Panc1 (cell line): ENCODE data around the gene RFX1. TPM values are rescaled to one million over a fixed set of nuclear protein-coding genes. Genes with fewer than 3 reads are reported as not detected.

ENCODE experiments used
- ATAC-seq: fragments of 200-7000 bp; cut with Tn5 transposase; 2 replicates; pipeline ENCODE4 v1.9.1; 2020; ENCODE audit warnings: mild to moderate bottlenecking, moderate library complexity
- BruUV-seq: library from RNA; stranded (reverse); fragments of 400-500 nt; replicated peaks from 2 replicates; lab custom pipeline; 2021; lab: Mats Ljungman, UMichigan
- CTCF ChIA-PET: fragments of 300-600 bp; sonication (Branson Sonifier 250); formaldehyde crosslinking; loops from one replicate; lab custom pipeline; 2022; ENCODE audit warnings: antibody characterized with exemption; lab: Charles Lee
- POLR2A ChIA-PET: fragments of 300-600 bp; sonication (Branson Sonifier 250); formaldehyde crosslinking; loops from one replicate; lab custom pipeline; 2022; ENCODE audit warnings: antibody characterized with exemption; lab: Charles Lee
- DNase-seq: peaks from one replicate; pipeline ENCODE4 v3.0.0-alpha.2; 2010; ENCODE audit warnings: low read depth, low spot score
- H3K27ac ChIP-seq: 2 replicates; pipeline ENCODE4 v1.5.1; 2011; ENCODE audit warnings: mild to moderate bottlenecking, low read length, inconsistent platforms
- H3K27me3 ChIP-seq: fragments of 200-500 bp; sonication (Bioruptor generic); 2 replicates; pipeline ENCODE4 v1.6.0; 2014; ENCODE audit warnings: low read length, inconsistent platforms; ENCODE audit not compliant: control insufficient read depth, insufficient read depth
- H3K36me3 ChIP-seq: fragments of 200-500 bp; sonication (Bioruptor generic); 2 replicates; pipeline ENCODE4 v1.5.1; 2014; ENCODE audit warnings: inconsistent platforms, mild to moderate bottlenecking, low read length, moderate library complexity; ENCODE audit not compliant: control insufficient read depth, insufficient read depth
- H3K4me1 ChIP-seq: 2 replicates; pipeline ENCODE4 v1.5.1; 2011; ENCODE audit warnings: inconsistent platforms, mild to moderate bottlenecking, low read length, moderate library complexity; ENCODE audit not compliant: control insufficient read depth, insufficient read depth
- H3K4me3 ChIP-seq, 2 experiments: 2 replicates each; pipeline ENCODE4 v1.5.1; 2011 to 2012; ENCODE audit warnings: low read depth in 2 of 2, low read length in 2 of 2, mild to moderate bottlenecking in 2 of 2, inconsistent platforms in 1 of 2, moderate library complexity in 1 of 2
- H3K9me3 ChIP-seq: fragments of 200-500 bp; sonication (Bioruptor generic); 2 replicates; pipeline ENCODE4 v1.5.1; 2014; ENCODE audit warnings: low read depth, mild to moderate bottlenecking, inconsistent platforms, low read length, moderate library complexity; ENCODE audit not compliant: control insufficient read depth, insufficient read depth
- POLR2AphosphoS5 ChIP-seq: IDR thresholded peaks from 2 replicates; pipeline ENCODE4 v1.6.1; 2012; ENCODE audit warnings: mild to moderate bottlenecking, low read depth, low read length, moderate library complexity
- SIN3A ChIP-seq: IDR thresholded peaks from 2 replicates; pipeline ENCODE4 v1.6.1; 2012; ENCODE audit warnings: low read depth, mild to moderate bottlenecking, low read length, moderate library complexity, borderline replicate concordance; ENCODE audit not compliant: insufficient read depth
- TCF7L2 ChIP-seq: IDR thresholded peaks from 2 replicates; pipeline ENCODE4 v1.6.1; 2011; ENCODE audit warnings: mild to moderate bottlenecking, low read depth, low read length, inconsistent platforms
- in situ Hi-C: cut with HindIII; loops from 2 replicates; pipeline ENCODE4 v1.10.0; 2016; ENCODE audit warnings: low sequenced_read_pairs, low pct_unique_long_range_greater_than_20kb
- intact Hi-C: fragments of 100-400 bp; cut with micrococcal nuclease; formaldehyde crosslinking; loops from one replicate; pipeline ENCODE4 v1.10.0; 2022; ENCODE audit not compliant: unreplicated experiment
- total RNA-seq: library from RNA; stranded (reverse); gene quantifications from one replicate; pipeline ENCODE4 v1.2.1, GENCODE V29; 2021; ENCODE audit not compliant: unreplicated experiment
- TF ChIP-seq, protein P1 (sequence below): fragments of 450-650 bp; IDR thresholded peaks from 2 replicates; pipeline ENCODE4 v1.5.1; 2017; ENCODE audit warnings: mild to moderate bottlenecking
- TF ChIP-seq, protein P2 (sequence below), 2 experiments: IDR thresholded peaks; 2 replicates each; pipeline ENCODE4 v1.6.1; 2011 to 2012; ENCODE audit warnings: low read depth in 2 of 2, control low read depth in 1 of 2, low read length in 1 of 2, mild to moderate bottlenecking in 1 of 2, moderate library complexity in 1 of 2; ENCODE audit not compliant: insufficient read depth in 1 of 2

RFX1 gene
- total RNA-seq, 1 experiment from 2014 or later = 15.2 TPM

DNA sequence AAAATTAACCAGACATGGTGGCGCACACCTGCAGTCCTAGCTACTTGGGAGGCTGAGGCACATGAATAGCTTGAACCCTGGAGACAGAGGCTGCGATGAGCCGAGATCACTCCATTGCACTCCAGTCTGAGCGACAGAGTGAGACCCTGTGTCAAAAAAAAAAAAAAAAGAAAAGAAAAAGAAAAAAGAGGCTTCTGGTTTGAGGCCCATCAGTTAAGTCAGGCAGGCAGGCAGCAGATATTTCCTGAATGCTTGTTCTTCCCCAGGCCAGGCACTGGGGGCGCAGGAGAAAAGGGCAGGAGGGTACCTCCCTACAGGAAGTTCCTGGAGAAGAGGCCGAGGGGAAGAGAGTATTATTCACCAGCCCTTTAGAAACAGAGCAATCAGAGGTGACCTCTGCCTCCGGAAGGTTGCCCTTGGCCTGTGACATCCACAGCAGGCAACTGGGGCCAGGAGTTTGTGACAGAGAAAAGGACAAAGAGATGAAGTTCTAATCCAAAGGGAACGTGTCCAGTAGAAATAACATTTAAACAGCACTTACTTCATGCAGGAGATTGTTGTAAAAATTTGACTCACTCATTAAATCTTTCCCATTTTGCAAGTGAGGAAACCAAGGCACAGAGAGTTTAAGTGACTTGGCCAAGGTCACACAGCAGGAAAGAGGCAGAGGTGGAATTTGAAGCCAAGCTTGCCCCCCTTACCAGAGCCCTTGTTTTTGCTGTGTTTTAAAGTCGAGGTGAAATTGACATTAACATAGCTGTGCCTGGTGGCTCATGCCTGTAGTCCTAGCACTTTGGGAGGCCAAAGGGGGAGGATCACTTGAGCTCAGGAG, 17.5 kb upstream of the RFX1 start:
- H3K4me1 ChIP-seq = peaks cover 3% of the 10 kb centered on the region; the same call in 1 of the 2 replicates
- TF ChIP-seq TCF7L2 = no peak
- TF ChIP-seq, protein P1, sequence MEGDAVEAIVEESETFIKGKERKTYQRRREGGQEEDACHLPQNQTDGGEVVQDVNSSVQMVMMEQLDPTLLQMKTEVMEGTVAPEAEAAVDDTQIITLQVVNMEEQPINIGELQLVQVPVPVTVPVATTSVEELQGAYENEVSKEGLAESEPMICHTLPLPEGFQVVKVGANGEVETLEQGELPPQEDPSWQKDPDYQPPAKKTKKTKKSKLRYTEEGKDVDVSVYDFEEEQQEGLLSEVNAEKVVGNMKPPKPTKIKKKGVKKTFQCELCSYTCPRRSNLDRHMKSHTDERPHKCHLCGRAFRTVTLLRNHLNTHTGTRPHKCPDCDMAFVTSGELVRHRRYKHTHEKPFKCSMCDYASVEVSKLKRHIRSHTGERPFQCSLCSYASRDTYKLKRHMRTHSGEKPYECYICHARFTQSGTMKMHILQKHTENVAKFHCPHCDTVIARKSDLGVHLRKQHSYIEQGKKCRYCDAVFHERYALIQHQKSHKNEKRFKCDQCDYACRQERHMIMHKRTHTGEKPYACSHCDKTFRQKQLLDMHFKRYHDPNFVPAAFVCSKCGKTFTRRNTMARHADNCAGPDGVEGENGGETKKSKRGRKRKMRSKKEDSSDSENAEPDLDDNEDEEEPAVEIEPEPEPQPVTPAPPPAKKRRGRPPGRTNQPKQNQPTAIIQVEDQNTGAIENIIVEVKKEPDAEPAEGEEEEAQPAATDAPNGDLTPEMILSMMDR = peak; percentile 74
- TF ChIP-seq, protein P2, sequence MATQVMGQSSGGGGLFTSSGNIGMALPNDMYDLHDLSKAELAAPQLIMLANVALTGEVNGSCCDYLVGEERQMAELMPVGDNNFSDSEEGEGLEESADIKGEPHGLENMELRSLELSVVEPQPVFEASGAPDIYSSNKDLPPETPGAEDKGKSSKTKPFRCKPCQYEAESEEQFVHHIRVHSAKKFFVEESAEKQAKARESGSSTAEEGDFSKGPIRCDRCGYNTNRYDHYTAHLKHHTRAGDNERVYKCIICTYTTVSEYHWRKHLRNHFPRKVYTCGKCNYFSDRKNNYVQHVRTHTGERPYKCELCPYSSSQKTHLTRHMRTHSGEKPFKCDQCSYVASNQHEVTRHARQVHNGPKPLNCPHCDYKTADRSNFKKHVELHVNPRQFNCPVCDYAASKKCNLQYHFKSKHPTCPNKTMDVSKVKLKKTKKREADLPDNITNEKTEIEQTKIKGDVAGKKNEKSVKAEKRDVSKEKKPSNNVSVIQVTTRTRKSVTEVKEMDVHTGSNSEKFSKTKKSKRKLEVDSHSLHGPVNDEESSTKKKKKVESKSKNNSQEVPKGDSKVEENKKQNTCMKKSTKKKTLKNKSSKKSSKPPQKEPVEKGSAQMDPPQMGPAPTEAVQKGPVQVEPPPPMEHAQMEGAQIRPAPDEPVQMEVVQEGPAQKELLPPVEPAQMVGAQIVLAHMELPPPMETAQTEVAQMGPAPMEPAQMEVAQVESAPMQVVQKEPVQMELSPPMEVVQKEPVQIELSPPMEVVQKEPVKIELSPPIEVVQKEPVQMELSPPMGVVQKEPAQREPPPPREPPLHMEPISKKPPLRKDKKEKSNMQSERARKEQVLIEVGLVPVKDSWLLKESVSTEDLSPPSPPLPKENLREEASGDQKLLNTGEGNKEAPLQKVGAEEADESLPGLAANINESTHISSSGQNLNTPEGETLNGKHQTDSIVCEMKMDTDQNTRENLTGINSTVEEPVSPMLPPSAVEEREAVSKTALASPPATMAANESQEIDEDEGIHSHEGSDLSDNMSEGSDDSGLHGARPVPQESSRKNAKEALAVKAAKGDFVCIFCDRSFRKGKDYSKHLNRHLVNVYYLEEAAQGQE (IDR thresholded peaks at IDR 0.05; ENCODE audit: insufficient read depth in 1 of 2, low read depth in 2 of 2, low read length in 1 of 2) = no peak
- no peak for TF ChIP-seq SIN3A
- TF ChIP-seq POLR2AphosphoS5 = no peak
- no peak for DNase-seq
- no peaks in the 10 kb centered on the region for H3K9me3 ChIP-seq
- ATAC-seq = peak; percentile 86
- intact Hi-C loops (no loop called here), in situ Hi-C loops (no loop called here)
- no TSS peak for BruUV-seq
- no peaks in the 10 kb centered on the region for H3K27me3 ChIP-seq
- H3K4me3 ChIP-seq = no peak overlapping the region
- peak overlapping the region; percentile 49; the same call in 1 of the 2 replicates for H3K27ac ChIP-seq
- no peaks in the 10 kb centered on the region for H3K36me3 ChIP-seq
- ChIA-PET POLR2A (no interaction called here), CTCF (interaction anchor here (0.6 kb wide), 1 partner anchor 62 kb away, joined by 16 read pairs; no protein-coding TSS in a partner anchor)

DNA sequence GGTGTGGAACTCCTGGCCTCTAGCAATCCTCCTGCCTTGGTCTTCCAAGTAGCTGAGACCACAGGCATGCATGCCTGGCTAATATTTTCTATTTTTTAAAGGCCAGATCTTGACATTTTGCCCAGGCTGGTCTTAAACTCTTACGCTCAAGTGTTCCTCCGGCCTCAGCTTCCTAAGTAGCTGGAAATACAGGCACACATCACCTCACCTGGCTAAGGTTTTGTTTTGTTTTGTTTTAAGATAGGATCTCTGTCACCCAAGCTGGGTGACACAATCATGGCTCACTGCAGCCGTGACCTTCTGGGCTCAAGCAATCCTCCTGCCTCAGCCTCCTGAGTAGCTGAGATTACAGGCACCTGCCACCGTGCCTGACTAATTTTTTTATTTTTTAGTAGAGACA, 16.3 kb upstream of the RFX1 start:
- ATAC-seq (no peak), DNase-seq (no peak)
- H3K36me3 ChIP-seq = no peaks in the 10 kb centered on the region
- intact Hi-C loops (no loop called here), in situ Hi-C loops (no loop called here)
- peaks cover 3% of the 10 kb centered on the region; the same call in 1 of the 2 replicates for H3K4me1 ChIP-seq
- no TSS peak for BruUV-seq
- TF ChIP-seq SIN3A (no peak), TCF7L2 (no peak), POLR2AphosphoS5 (no peak)
- TF ChIP-seq, protein P2 (IDR thresholded peaks at IDR 0.05; ENCODE audit: insufficient read depth in 1 of 2, low read depth in 2 of 2, low read length in 1 of 2) = no peak
- TF ChIP-seq, protein P1 = no peak
- ChIA-PET CTCF (no interaction called here), POLR2A (no interaction called here)
- H3K4me3 ChIP-seq = no peak overlapping the region
- no peaks in the 10 kb centered on the region for H3K27me3 ChIP-seq
- H3K9me3 ChIP-seq = no peaks in the 10 kb centered on the region
- H3K27ac ChIP-seq = no peak overlapping the region
